Gastrocnemius medialis (tissue), 4 donors: ENCODE data around the gene MACROD2. TPM values are rescaled to one million over a fixed set of nuclear protein-coding genes. Genes with fewer than 3 reads are reported as not detected.

Experiments
- ATAC-seq, 2 donors: fragments of 150-250 bp; one replicate each; pipeline ENCODE4 v1.9.1; 2016
- DNase-seq, 2 donors: peaks; one replicate each; pipeline ENCODE4 v3.0.0-alpha.2; 2019
- H3K27ac ChIP-seq, 4 donors: fragments of 200-600 bp; sonication (generic); 1 replicate in 1 of 4; 2 replicates in 3 of 4; pipeline ENCODE4 v1.5.1; 2016 to 2018; ENCODE audit warnings: mild to moderate bottlenecking in 2 of 4, moderate library complexity in 1 of 4
- H3K27me3 ChIP-seq, 3 donors: fragments of 200-600 bp; sonication (generic) in 2 of 3; 1 replicate in 1 of 3; 2 replicates in 2 of 3; pipeline versions ENCODE4 v1.5.1 to v1.6.0; 2016 to 2019; ENCODE audit warnings: mild to moderate bottlenecking in 1 of 3, moderate library complexity in 1 of 3
- H3K36me3 ChIP-seq, 2 donors: fragments of 200-600 bp; sonication (generic) in 1 of 2; one replicate each; pipeline ENCODE4 v1.5.1; 2017 to 2018
- H3K4me1 ChIP-seq, 2 donors: fragments of 200-600 bp; sonication (generic) in 1 of 2; one replicate each; pipeline ENCODE4 v1.5.1; 2016 to 2017; ENCODE audit warnings: mild to moderate bottlenecking in 2 of 2
- H3K4me3 ChIP-seq, 4 donors: fragments of 200-600 bp; sonication (generic) in 3 of 4; 1 replicate in 1 of 4; 2 replicates in 3 of 4; pipeline ENCODE4 v1.5.1; 2016 to 2019; ENCODE audit warnings: mild to moderate bottlenecking in 2 of 4
- H3K9me3 ChIP-seq, 3 donors: fragments of 200-600 bp; sonication (generic) in 2 of 3; 1 replicate in 1 of 3; 2 replicates in 2 of 3; pipeline ENCODE4 v1.5.1; 2016 to 2019
- CTCF ChIP-seq, 5 experiments: fragments of 450-650 bp in 3 of 5; fragments of 200-600 bp in 2 of 5; sonication (generic) in 2 of 5; IDR thresholded peaks in 4 of 5; conservative IDR thresholded peaks in 1 of 5; 1 replicate in 4 of 5; 2 replicates in 1 of 5; pipeline ENCODE4 v1.5.1; 2016 to 2019; ENCODE audit warnings: antibody characterized with exemption in 5 of 5, mild to moderate bottlenecking in 3 of 5, moderate library complexity in 3 of 5
- POLR2A ChIP-seq, 2 donors: fragments of 450-650 bp; IDR thresholded peaks; one replicate each; pipeline ENCODE4 v1.6.1; 2017; ENCODE audit warnings: antibody characterized with exemption in 2 of 2, mild to moderate bottlenecking in 2 of 2, moderate library complexity in 2 of 2
- in situ Hi-C, 4 donors: fragments of 200-750 bp; cut with MboI; loops; one replicate each; pipeline versions ENCODE4 v1.15.0 to v1.8.0; 2017; ENCODE audit warnings: low sequenced_read_pairs in 4 of 4
- intact Hi-C: fragments of 100-400 bp; cut with DNase I; formaldehyde crosslinking; loops from one replicate; pipeline ENCODE4 v1.15.1; 2023; ENCODE audit warnings: low total_unique reads
- total RNA-seq, 4 donors: library from RNA; depleted of rRNA; stranded (reverse); fragments of >200 nt; gene quantifications; one replicate each; pipeline versions ENCODE4 v1.1.0 to v1.2.3, GENCODE V29; 2016

MACROD2 gene
- total RNA-seq: 10 to 100 TPM in 1 of 4 donors, 1 to 10 TPM in 3; 1.8 to 10.2 (median 3.6) TPM

- intact Hi-C loops: loop anchor here (1.0 kb wide), 1 partner anchor 60 kb away; no protein-coding TSS in a partner anchor
- Histone ChIP-seq H3K9me3 (no peaks in the 10 kb centered on the region), H3K36me3 (no peaks in the 10 kb centered on the region), H3K27me3 (no peaks in the 10 kb centered on the region), H3K4me1 (no peaks in the 10 kb centered on the region), H3K27ac (peak within 1 kb of the TSS; percentile 84 to 87 (median 86)), H3K4me3 (peak within 1 kb of the TSS; percentile 68 to 80 (median 76))
- in situ Hi-C loops: no loop called here
- TF ChIP-seq POLR2A (IDR thresholded peaks at IDR 0.05): peak; percentile 64 to 87
- TF ChIP-seq CTCF (IDR thresholded peaks at IDR 0.05 in 4 of 5, conservative IDR thresholded peaks at IDR 0.05 in 1 of 5): no peak
- ATAC-seq: peak; percentile 92 to 96
- peak; percentile 74 to 90 for DNase-seq
Observed at GRCh38 chr20:13995086-13995665, at the start of gene MACROD2. TSS of gene MACROD2 (plus strand) at chr20:13995516.

GRCh38 chr20:13947719-13948118 lies 47.6 kb upstream of the MACROD2 start:
- ATAC-seq: no peak
- Histone ChIP-seq H3K4me1 (no peaks in the 10 kb centered on the region), H3K36me3 (no peaks in the 10 kb centered on the region), H3K4me3 (no peak overlapping the region), H3K27ac (no peak overlapping the region), H3K27me3 (no peaks in the 10 kb centered on the region), H3K9me3 (no peaks in the 10 kb centered on the region)
- DNase-seq: no peak
- intact Hi-C loops: no loop called here
- in situ Hi-C loops: no loop called here
- TF ChIP-seq POLR2A (IDR thresholded peaks at IDR 0.05): no peak
- no peak for TF ChIP-seq CTCF (IDR thresholded peaks at IDR 0.05 in 4 of 5, conservative IDR thresholded peaks at IDR 0.05 in 1 of 5)

GRCh38 chr20:13953227-13953626 lies 42.1 kb upstream of the MACROD2 start:
- no peak overlapping the region for H3K27ac ChIP-seq
- DNase-seq: no peak
- H3K27me3 ChIP-seq: no peaks in the 10 kb centered on the region
- in situ Hi-C loops: no loop called here
- H3K4me1 ChIP-seq: no peaks in the 10 kb centered on the region
- H3K9me3 ChIP-seq: no peaks in the 10 kb centered on the region
- no peak for ATAC-seq
- intact Hi-C loops: loop anchor here (1.0 kb wide), 1 partner anchor 27 kb away; no protein-coding TSS in a partner anchor
- TF ChIP-seq CTCF (IDR thresholded peaks at IDR 0.05 in 4 of 5, conservative IDR thresholded peaks at IDR 0.05 in 1 of 5): no peak
- TF ChIP-seq POLR2A (IDR thresholded peaks at IDR 0.05): no peak
- H3K4me3 ChIP-seq: no peak overlapping the region
- no peaks in the 10 kb centered on the region for H3K36me3 ChIP-seq

GRCh38 chr20:13960119-13960518 lies 35.2 kb upstream of the MACROD2 start:
- ATAC-seq: no peak
- TF ChIP-seq POLR2A (IDR thresholded peaks at IDR 0.05) (no peak), CTCF (IDR thresholded peaks at IDR 0.05 in 4 of 5, conservative IDR thresholded peaks at IDR 0.05 in 1 of 5) (no peak)
- no peak overlapping the region for H3K27ac ChIP-seq
- no peak overlapping the region for H3K4me3 ChIP-seq
- no peak for DNase-seq
- no peaks in the 10 kb centered on the region for H3K4me1 ChIP-seq
- H3K9me3 ChIP-seq: no peaks in the 10 kb centered on the region
- H3K27me3 ChIP-seq: no peaks in the 10 kb centered on the region
- intact Hi-C loops (no loop called here), in situ Hi-C loops (no loop called here)
- H3K36me3 ChIP-seq: no peaks in the 10 kb centered on the region

GRCh38 chr20:13960525-13960924 lies 34.8 kb upstream of the MACROD2 start:
- intact Hi-C loops (no loop called here), in situ Hi-C loops (no loop called here)
- DNase-seq: no peak
- H3K27me3 ChIP-seq: no peaks in the 10 kb centered on the region
- no peaks in the 10 kb centered on the region for H3K9me3 ChIP-seq
- no peak overlapping the region for H3K27ac ChIP-seq
- no peak overlapping the region for H3K4me3 ChIP-seq
- no peaks in the 10 kb centered on the region for H3K36me3 ChIP-seq
- no peaks in the 10 kb centered on the region for H3K4me1 ChIP-seq
- ATAC-seq: no peak
- TF ChIP-seq POLR2A (IDR thresholded peaks at IDR 0.05): no peak
- no peak for TF ChIP-seq CTCF (IDR thresholded peaks at IDR 0.05 in 4 of 5, conservative IDR thresholded peaks at IDR 0.05 in 1 of 5)
